Islet precursor cell (in vitro differentiated cells): ENCODE measurements around the gene KIF3B.
"Not testable (repeated sequence)": the region's sequence is repeated elsewhere in the genome, so short reads cannot be mapped to it uniquely, and the experiment has no call there.

Source experiments
- DNase-seq: peaks from one replicate; pipeline ENCODE4 v3.0.0-alpha.2; 2018

The KIF3B gene

GRCh38 chr20:32357869-32358631, 80.6 kb downstream of the KIF3B start, which contains the start of gene ASXL1:
ASXL1 (plus strand) TSS chr20:32358331; CDS start chr20:32358776, 445 bp downstream.
- DNase-seq, result peak; percentile 99

- no peak for DNase-seq
Measured at GRCh38 chr20:32358632-32358882, 81.1 kb downstream of the KIF3B start.

GRCh38 chr20:32358883-32359632, 81.6 kb downstream of the KIF3B start:
- DNase-seq, result peak; percentile 81

- DNase-seq, result no peak
Measured at GRCh38 chr20:32359633-32360332, 82.3 kb downstream of the KIF3B start.

- DNase-seq, result no peak
Measured at GRCh38 chr20:32360333-32360634, 82.8 kb downstream of the KIF3B start.

GRCh38 chr20:32362901-32363364, 85.5 kb downstream of the KIF3B start:
- DNase-seq, result no peak

- DNase-seq, result no peak
Measured at GRCh38 chr20:32363492-32363891, 86.0 kb downstream of the KIF3B start.

- no peak for DNase-seq
Measured at GRCh38 chr20:32364554-32365208, 87.2 kb downstream of the KIF3B start.

- DNase-seq, result no peak
Measured at GRCh38 chr20:32365564-32365963, 88.1 kb downstream of the KIF3B start.

DNA sequence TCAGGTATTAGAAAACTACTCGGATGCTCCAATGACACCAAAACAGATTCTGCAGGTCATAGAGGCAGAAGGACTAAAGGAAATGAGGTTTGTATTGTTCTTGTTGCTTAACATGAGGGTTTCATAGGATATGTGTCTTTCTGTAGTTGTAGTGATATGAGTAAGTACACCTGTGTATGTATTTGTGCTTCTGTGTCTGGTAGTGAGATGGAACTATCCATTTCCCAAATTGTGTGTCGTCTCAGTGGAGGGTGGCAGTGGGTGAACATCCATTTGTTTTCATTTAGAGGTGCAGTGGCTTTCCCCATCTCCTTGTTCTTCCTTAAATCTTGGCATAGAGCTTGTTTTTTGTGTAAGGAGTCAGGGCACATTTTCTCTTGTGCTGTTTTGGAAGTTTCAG, 88.9 kb downstream of the KIF3B start:
- DNase-seq, result no peak

- DNase-seq, result no peak
Measured at GRCh38 chr20:32368323-32368722, 90.9 kb downstream of the KIF3B start.

- no peak for DNase-seq
Measured at GRCh38 chr20:32368925-32369324, 91.5 kb downstream of the KIF3B start.

DNA sequence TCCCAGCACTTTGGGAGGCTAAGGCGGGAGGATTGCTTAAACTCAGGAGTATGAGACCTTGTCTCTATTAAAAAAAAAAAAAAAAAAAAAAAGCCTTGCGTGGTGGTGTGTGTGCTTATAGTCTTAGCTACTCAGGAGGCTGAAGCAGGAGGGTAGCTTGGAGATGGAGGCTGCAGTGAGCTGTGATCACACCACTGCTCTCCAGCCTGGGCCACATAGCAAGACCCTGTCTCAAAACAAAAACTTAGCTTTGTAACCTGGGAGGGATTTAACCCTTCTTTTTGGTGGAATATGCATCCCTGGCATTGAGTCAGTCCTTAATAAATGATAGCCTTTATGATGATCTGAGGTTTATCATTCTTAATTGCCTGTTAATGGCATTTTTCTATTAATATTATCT, 93.4 kb downstream of the KIF3B start:
- DNase-seq, result no peak

DNA sequence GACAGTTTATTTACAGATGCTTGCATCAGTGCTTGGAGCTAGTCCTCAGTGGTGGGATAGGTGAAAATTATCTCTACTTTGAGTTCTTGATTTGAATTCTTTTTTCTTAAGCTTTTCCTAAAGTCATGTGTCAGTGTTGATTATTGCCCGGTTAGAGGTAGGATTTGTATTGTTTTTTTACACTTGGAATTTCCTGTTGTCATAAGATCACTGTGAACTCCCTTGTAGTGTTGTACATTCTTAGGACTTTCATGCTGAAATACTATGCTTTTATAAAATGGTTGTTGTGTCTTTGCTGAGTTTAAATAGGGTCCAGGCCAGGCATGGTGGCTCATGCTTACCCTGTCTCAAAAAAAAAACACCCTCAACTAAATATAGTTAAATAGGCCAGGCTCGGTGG, 101.0 kb downstream of the KIF3B start:
- DNase-seq, result no peak

- not testable (repeated sequence) for DNase-seq
Measured at GRCh38 chr20:32380037-32380436, 102.6 kb downstream of the KIF3B start.

DNA sequence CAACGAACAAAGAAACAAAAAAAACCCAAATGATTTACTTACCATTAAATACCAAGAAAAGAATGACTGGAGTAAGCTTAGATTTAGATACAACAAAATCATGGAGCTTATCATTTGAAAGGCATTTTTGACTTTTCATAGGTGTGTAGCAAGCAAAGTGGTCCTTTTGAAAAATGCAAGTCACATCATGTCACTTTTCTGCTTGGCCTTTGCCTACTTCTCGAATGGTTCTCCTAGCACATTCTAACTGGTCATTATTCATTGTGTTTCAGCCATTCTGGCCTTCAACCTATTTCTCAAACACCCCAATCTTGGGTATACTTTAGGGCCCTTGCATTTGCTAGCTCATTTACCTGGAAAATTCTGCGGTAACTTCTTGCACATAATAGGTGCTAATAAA, 103.3 kb downstream of the KIF3B start:
- DNase-seq, result no peak

DNA sequence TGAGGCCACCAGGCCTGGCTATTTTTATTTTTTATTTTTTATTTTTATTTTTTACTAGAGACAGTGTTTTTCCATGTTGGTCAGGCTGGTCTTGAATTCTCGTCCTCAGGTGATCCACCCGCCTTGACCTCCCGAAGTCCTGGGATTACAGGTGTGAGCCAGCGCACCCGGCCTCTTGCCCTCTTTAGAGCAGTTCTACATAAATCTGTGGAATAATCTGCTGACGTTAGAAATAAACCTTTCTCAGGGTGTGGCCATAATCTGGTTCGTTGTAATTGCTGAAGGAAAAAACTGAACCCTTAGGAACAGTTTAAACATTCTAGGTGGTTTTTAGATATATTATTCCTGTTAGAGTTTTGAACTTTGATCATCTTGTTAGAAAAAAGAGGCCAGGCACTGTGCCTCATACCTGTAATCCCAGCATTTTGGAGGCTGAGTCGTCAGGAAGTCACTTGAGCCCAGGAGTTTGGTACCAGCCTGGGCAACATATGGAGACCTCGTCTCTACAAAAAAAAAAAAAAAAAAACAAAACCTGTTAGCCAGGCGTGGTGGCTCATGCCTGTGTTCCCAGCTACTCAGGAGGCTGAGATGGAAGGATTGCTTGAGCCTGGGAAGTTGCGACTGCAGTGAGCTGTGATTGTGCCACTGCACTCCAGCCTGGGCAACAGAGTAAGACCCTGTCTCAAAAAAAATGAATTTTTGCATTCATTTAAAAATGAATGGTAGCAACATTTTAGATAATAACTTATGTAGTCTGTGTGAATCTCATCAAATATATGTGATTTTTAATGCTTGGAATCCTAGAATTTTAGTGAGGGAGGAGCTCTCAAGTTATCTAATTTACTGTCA, 104.9 kb downstream of the KIF3B start:
- no peak for DNase-seq

- DNase-seq, result not testable (repeated sequence)
Measured at GRCh38 chr20:32383441-32383840, 106.0 kb downstream of the KIF3B start.
